ENCODE results near the gene SNUPN.

- TF ChIP-seq POLR2A (IDR thresholded peaks at IDR 0.05; ENCODE audit: low read length) (no peak), GATA1 (IDR thresholded peaks at IDR 0.05; ENCODE audit: low read depth, low read length) (no peak)
Measured at GRCh38 chr15:75649045-75649761, 23.7 kb upstream of the SNUPN start.

Measured in erythroblast (primary cell).